HG03097 (cell line): ENCODE data around the gene CDKN2B-AS1.
A peak's percentile ranks its signal among the peaks of the same experiment; 100 is the strongest.
"Not testable (repeated sequence)": the region's sequence is repeated elsewhere in the genome, so short reads cannot be mapped to it uniquely, and the experiment has no call there.

Source experiments
- ATAC-seq: cut with Tn5 transposase; IDR thresholded peaks from one replicate; pipeline ENCODE4 v1.9.1; 2021; ENCODE audit not compliant: unreplicated experiment, low FRiP score

The CDKN2B-AS1 gene

DNA sequence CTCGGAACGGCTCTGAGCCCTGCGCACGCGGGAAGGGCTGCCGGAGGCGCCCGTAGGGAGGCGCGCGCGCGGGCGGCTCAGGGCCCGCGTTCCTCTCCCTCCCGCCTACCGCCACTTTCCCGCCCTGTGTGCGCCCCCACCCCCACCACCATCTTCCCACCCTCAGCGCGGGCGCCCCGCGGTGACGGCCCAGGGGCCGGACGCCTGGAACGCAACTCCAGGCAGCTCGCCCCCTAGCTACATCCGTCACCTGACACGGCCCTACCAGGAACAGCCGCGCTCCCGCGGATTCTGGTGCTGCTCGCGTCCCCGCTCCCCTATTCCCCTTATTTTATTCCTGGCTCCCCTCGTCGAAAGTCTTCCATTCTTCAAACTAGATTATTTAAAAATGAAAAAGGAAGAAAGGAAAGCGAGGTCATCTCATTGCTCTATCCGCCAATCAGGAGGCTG lies at the start of gene CDKN2B-AS1:
CDKN2B-AS1 (plus strand) TSS at position 236 of the 450 bp plus-strand sequence.
- ATAC-seq, result peak; percentile 45

DNA sequence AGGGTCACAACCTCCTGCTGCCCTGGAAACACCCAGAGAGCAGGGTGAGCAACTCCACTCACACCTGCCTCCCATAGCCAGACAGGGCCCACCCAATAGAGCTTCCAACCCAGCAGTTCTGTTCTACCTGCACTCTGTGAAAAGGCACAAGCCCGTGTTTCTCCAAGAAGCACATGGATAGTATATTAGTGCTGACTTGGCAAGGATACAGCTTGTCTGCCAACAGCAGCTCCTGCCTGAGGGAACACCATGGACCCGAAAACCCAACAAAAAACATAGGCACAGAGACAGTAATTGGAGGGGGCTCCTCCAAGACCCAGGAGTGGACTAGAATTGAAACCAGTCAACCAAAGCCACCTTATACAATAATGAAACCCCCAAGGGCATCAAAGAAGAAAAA lies 49.0 kb upstream of the CDKN2B-AS1 start:
- ATAC-seq, result no peak

DNA sequence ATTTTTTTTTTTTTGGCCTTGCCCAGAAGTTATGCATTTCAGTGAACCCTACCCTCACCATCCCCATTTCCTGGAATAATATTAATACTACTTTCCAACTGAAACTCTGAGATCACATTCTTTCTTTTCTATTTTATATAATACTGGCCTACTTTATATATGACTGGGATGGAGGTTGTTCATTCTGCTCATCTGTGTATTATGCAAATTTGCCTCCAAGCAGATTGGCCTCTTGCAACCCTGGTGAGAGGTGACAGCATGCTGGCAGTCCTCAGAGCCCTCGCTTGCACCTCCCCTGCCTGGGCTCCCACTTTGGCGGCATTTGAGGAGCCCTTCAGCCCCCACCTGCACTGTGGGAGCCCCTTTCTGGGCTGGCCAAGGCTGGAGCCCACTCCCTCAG lies 35.8 kb upstream of the CDKN2B-AS1 start:
- no peak for ATAC-seq

DNA sequence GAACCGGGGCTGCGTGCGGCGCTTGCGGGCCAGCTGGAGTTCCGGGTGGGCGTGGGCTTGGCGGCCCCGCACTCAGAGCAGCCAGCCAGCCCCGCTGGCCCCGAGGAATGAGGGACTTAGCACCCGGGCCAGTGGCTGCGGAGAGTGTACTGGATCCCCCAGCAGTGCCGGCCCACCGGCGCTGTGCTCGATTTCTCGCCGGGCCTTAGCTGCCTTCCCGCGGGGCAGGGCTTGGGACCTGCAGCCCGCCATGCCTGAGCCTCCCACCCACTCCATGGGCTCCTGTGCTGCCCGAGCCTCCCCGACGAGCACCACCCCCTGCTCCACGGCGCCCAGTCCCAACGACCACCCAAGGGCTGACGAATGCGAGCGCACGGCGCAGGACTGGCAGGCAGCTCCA lies 35.3 kb upstream of the CDKN2B-AS1 start:
- ATAC-seq, result not testable (repeated sequence)

DNA sequence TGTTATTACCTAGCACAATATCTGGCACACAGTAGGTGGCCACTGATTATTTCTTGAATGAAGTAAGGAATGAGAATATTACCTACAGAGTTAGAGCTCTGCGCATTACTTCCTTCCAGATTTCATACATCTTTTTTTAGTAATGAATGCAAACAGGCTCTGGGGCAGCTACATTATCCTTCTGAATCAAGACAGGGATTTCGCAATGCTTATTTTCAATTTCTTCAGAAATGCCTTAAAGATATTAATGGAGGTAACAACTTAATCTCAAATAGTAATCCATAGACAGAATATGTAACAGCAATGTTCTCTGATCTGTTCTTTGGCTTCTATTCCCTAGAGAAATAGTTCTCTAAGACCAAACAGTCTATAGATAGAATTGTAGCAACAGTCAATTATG lies 33.0 kb upstream of the CDKN2B-AS1 start:
- no peak for ATAC-seq

GRCh38 chr9:21964925-21965385 lies 29.6 kb upstream of the CDKN2B-AS1 start:
- ATAC-seq, result peak; percentile 48

DNA sequence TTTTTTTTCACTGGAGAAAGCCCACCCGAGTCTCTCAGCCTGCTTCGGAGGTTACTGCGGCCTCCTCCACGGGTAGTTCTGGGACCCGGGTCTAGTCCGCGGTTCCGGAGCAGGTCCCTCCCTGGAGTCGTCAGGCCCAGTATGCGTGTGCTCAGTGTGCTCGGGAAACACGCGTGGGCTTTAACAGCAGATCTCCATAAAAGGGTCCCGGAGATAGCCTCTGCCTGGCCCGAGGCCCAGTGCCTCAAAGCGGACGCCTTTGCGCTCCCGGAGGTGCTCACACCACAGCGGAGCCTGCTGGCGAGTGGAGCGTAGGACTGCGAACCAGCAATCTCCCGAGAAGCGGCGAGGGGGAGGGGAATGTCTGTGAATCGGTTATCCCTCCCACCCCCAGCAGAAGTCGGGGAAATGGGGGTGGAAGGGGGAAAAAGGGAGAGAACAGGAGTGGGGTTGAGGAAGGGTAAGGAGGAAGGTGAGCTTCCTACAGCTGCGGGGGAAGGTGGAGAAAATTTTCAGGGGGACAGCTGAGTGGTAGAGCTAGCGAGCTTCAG lies 29.1 kb upstream of the CDKN2B-AS1 start:
- peak; percentile 84 for ATAC-seq

DNA sequence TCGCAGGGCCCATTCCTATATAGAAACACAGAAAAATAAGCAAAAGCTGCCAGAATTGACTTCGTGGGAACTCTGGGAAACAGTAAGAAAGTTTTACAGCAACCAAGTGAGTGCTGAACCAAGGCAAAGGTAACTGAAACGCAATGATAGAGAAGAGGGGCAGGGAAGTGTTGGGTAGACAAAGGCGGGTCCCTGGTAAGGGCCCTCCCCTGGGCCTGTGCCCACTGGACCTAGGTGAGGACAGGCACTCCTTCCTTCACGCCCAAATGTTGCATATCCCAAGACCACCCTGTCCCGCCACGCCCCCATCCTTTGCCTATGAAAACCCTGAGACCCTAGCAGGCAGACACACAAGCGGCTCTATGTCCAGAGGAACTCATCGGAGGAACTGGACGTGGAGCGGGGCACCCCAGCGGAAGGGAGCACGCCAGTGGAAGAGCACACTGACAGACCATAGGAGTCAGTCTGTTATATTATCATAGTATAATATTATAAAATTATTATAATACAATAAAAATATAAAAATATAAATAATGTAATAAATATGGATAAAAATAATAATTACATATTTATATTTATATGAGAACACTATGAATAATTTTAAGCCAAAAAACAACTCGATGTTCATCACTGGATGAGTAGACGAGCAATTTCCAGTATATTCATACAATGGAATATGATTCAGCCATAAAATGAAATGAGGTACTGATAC lies 28.3 kb upstream of the CDKN2B-AS1 start:
- no peak for ATAC-seq

GRCh38 chr9:21967169-21967568 lies 27.4 kb upstream of the CDKN2B-AS1 start:
- no peak for ATAC-seq

GRCh38 chr9:21967702-21968101 lies 26.9 kb upstream of the CDKN2B-AS1 start:
- ATAC-seq, result no peak

- no peak for ATAC-seq
These were observed 26.1 kb upstream of the CDKN2B-AS1 start for GRCh38 chr9:21968331-21969010.

DNA sequence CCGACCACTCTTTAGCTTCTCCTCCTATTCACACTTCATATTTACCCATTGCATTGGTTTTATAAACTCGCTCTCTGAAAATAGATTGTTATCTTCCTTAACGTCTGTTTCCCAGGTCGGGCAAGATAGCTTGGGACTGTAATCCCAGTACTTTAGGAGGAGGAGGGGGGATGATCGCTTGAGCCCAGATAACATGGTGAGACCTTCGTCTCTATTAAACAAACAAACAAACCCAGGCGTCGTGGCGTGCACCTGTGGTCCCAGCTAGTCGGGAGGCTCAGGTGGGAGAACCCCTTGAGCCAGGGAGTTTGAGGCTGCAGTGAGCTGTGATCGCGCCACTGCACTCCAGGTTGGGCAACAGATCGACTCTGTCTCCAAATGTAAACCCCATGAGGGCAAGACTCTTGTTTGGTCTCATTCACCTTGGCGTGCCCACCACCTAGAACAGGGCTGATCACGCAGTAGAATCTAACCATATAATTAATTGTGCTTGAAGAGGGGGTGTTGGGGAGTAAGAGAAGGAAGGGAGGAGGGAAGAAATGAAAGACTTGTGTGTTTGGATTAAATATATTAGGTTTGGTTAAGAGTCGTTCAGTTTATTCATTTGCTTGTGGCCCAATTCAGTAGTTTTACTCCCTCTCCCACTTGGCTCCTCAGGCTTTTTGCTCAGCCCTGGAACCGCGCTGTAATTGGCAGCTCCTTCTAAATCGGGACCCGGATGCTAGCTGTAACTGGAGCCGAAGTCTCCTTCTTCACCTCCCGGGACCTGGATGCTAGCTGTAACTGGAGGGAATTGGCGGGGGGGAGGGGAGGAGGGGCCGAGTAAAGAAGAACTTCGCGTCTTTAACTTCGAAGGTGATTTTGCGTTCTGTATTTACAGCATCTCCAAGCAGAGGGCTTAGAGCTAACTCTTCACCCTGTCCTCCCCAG lies 25.3 kb upstream of the CDKN2B-AS1 start:
- no peak for ATAC-seq

DNA sequence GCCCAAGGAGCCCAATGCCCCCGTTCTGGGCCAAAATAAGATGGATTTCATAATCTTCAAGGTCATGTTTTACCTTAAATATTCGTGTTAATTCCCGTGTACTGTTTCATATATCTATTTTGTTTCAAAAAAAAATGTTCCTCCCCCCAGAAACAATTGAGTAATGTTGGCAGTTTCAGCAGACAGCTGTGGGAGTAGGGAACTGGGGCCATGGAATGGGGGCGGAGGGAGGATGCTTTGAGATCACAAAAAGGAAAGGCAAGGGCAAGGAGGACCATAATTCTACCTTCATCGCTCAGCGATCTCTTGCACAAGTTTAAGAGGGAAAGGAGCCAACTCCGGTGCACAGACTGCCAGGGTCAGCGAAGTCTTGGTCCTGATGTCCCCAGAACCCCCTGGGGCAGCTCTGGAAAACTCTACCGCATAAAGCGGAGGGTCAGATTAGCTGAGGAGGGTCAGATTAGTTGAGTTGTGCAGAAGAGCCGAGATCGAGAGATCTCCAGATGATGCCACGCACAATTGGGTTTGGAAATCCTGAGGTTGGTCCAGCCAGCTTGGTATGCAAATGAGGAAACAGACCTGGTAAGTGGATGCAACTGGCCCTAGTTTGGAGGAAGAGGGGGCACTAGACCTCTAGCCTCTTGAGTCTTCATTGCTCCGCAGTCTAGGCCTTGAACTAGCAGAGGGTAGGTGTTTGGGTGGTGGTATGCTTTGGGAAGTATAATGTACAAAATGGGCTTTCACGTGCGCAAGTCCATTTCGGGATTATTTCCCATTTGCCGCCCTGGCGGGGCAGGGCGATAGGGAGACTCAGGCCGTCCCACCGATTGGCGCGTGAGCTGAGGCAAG lies 24.4 kb upstream of the CDKN2B-AS1 start:
- ATAC-seq, result no peak

DNA sequence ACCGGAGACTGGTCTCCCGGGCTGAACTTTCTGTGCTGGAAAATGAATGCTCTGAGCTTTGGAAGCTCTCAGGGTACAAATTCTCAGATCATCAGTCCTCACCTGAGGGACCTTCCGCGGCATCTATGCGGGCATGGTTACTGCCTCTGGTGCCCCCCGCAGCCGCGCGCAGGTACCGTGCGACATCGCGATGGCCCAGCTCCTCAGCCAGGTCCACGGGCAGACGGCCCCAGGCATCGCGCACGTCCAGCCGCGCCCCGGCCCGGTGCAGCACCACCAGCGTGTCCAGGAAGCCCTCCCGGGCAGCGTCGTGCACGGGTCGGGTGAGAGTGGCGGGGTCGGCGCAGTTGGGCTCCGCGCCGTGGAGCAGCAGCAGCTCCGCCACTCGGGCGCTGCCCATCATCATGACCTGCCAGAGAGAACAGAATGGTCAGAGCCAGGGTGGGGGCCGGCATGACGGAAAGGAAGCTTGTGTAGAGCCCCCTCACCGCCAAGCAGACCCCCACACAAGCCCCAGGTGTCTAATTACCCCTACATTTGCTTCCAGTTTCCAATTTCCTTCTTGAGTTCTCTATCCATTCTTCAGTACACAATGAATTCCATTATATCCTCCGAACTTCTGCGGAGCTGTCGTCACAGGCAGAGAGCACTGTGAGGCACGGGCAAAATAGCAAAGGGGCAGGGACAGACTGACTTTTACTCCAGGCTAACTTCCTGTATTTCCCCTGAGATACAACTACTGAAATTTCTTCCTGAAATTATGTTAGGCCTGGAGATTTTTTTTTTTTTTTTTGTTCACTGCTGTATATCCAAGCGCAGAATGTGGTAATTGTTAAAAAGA lies 23.6 kb upstream of the CDKN2B-AS1 start:
- ATAC-seq, result no peak

DNA sequence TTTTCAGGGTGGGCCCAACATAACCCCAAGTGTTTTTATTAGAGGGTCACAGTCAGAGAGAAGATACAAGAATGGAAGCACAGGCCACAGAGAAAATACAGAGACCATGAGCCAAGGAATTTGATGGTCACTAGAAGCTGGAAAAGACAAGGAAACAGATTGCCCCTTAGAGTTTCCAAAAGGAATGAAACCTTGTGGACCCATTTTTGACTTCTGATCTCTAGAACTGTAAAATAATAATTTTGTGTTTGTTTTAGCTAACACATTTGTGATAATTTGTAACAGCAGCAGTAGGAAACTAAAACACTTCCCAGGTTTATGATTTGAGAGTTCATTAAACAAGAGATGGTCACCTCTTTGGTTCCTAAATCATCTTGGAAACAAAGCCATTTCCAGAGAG lies 22.2 kb upstream of the CDKN2B-AS1 start:
- no peak for ATAC-seq

DNA sequence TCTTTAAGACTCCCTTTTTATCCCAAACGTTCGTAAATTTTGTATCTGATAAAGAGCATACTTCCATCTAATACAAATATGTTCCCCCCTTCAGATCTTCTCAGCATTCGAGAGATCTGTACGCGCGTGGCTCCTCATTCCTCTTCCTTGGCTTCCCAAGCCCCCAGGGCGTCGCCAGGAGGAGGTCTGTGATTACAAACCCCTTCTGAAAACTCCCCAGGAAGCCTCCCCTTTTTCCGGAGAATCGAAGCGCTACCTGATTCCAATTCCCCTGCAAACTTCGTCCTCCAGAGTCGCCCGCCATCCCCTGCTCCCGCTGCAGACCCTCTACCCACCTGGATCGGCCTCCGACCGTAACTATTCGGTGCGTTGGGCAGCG lies 20.3 kb upstream of the CDKN2B-AS1 start:
- no peak for ATAC-seq

- ATAC-seq, result peak; percentile 64
These were observed 19.7 kb upstream of the CDKN2B-AS1 start for GRCh38 chr9:21974722-21975409.

DNA sequence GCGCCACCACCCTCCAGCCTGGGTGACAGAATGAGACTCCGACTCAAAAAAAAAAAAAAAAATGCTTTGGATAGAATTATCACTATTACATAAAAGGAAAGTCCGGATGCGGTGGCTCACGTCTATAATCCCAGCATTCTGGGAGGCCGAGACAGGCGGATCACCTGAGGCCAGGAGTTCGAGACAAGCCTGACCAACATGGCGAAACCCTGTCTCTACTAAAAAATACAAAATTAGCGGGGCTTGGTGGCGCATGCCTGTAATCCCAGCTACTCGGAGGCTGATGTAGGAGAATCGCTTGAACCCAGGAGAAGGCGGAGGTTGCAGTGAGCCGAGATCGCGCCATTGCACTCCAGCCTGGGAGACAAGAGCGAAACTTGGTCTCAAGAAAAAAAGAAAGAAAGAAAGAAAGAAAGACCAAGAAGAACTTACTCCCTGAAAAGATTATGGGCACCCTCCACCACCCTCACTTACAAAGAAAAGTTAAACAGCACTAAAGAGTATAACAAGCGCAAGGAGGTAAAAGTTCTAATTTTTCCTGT lies 18.2 kb upstream of the CDKN2B-AS1 start:
- ATAC-seq, result no peak
